CD4-positive, alpha-beta memory T cell (primary cell): ENCODE data around the gene ARHGAP42. TPM values are rescaled to one million over a fixed set of nuclear protein-coding genes. Genes with fewer than 3 reads are reported as not detected.
"Not testable (repeated sequence)": the region's sequence is repeated elsewhere in the genome, so short reads cannot be mapped to it uniquely, and the experiment has no call there.

Source experiments
- CTCF ChIA-PET: fragments of 350-600 bp; sonication (Branson Sonifier 250); formaldehyde crosslinking; loops from one replicate; lab custom pipeline; 2021; ENCODE audit warnings: inconsistent platforms; ENCODE audit not compliant: partially characterized antibody; lab: Charles Lee
- POLR2A ChIA-PET: fragments of 350-600 bp; sonication (Branson Sonifier 250); formaldehyde crosslinking; loops from one replicate; lab custom pipeline; 2021; ENCODE audit not compliant: partially characterized antibody; lab: Charles Lee
- DNase-seq, 5 donors: peaks; one replicate each; pipeline versions ENCODE4 v3.0.0 to v3.0.0-alpha.2; 2020 to 2022; ENCODE audit warnings: mixed read lengths in 1 of 5
- H3K27ac ChIP-seq: one replicate; pipeline ENCODE4 v1.7.0; 2013; ENCODE audit warnings: low read depth, low read length
- H3K27me3 ChIP-seq: 2 replicates; pipeline ENCODE4 v1.7.0; 2013; ENCODE audit warnings: mild to moderate bottlenecking, low read length, moderate library complexity; ENCODE audit not compliant: insufficient read depth
- H3K36me3 ChIP-seq: 2 replicates; pipeline ENCODE4 v1.7.0; 2013; ENCODE audit warnings: mild to moderate bottlenecking, low read length, moderate library complexity; ENCODE audit not compliant: insufficient read depth
- H3K4me1 ChIP-seq: 2 replicates; pipeline ENCODE4 v1.7.0; 2013; ENCODE audit warnings: mild to moderate bottlenecking, low read length, moderate library complexity; ENCODE audit not compliant: insufficient read depth
- H3K4me3 ChIP-seq, 2 donors: one replicate each; pipeline ENCODE4 v1.7.0; 2013; ENCODE audit warnings: low read length in 2 of 2, mild to moderate bottlenecking in 1 of 2
- H3K9me3 ChIP-seq, 2 donors: one replicate each; pipeline ENCODE4 v1.7.0; 2013; ENCODE audit warnings: low read length in 2 of 2, control low read depth in 1 of 2; ENCODE audit not compliant: control insufficient read depth in 1 of 2
- H3K27ac Mint-ChIP-seq, 7 donors: one replicate each; pipeline ENCODE4 v1.8.0; 2020 to 2021; ENCODE audit warnings: mixed read lengths in 7 of 7, mild to moderate bottlenecking in 6 of 7, inconsistent platforms in 3 of 7, moderate library complexity in 3 of 7
- H3K27me3 Mint-ChIP-seq, 2 donors: one replicate each; pipeline ENCODE4 v1.8.0; 2020 to 2021; ENCODE audit warnings: mixed read lengths in 2 of 2
- H3K36me3 Mint-ChIP-seq, 2 donors: one replicate each; pipeline ENCODE4 v1.8.0; 2020 to 2021; ENCODE audit warnings: mixed read lengths in 2 of 2, inconsistent platforms in 1 of 2, mild to moderate bottlenecking in 1 of 2
- H3K4me1 Mint-ChIP-seq, 4 donors: one replicate each; pipeline ENCODE4 v1.8.0; 2020 to 2021; ENCODE audit warnings: mixed read lengths in 4 of 4, mild to moderate bottlenecking in 1 of 4
- H3K4me3 Mint-ChIP-seq, 8 donors: one replicate each; pipeline ENCODE4 v1.8.0; 2020 to 2021; ENCODE audit warnings: mixed read lengths in 8 of 8, mild to moderate bottlenecking in 7 of 8, moderate library complexity in 6 of 8, inconsistent platforms in 3 of 8
- H3K9me3 Mint-ChIP-seq, 8 donors: one replicate each; pipeline ENCODE4 v1.8.0; 2020 to 2021; ENCODE audit warnings: mixed read lengths in 8 of 8, mild to moderate bottlenecking in 5 of 8, inconsistent platforms in 3 of 8, moderate library complexity in 1 of 8
- intact Hi-C: fragments of 100-400 bp; cut with micrococcal nuclease; formaldehyde crosslinking; loops from one replicate; pipeline ENCODE4 v1.15.1; 2023
- polyA plus RNA-seq, 2 donors: library from polyadenylated mRNA; unstranded; fragments of 300-500 nt; fragmentation: Illumina TruSeq; gene quantifications; one replicate each; pipeline ENCODE4 v1.2.3, GENCODE V29; 2021
- total RNA-seq, 2 experiments: library from RNA; stranded (reverse); gene quantifications; one replicate each; pipeline ENCODE4 v1.2.3, GENCODE V29; 2021

The ARHGAP42 gene
- total and polyA plus RNA-seq, 4 experiments from 2014 or later = not detected

GRCh38 chr11:100889758-100890157, 202.7 kb downstream of the ARHGAP42 start:
- Histone ChIP-seq H3K4me1 (no peaks in the 10 kb centered on the region), H3K27ac (no peak overlapping the region), H3K4me3 (no peak overlapping the region), H3K36me3 (no peaks in the 10 kb centered on the region), H3K27me3 (no peaks in the 10 kb centered on the region), H3K9me3 (no peaks in the 10 kb centered on the region)
- Mint-ChIP-seq H3K4me1 (no peaks in the 10 kb centered on the region), H3K36me3 (no peaks in the 10 kb centered on the region), H3K4me3 (no peak overlapping the region), H3K9me3 (peaks cover 0 to 4% (median 1%) of the 10 kb centered on the region in 8 donors), H3K27ac (no peak overlapping the region), H3K27me3 (no peaks in the 10 kb centered on the region)
- POLR2A ChIA-PET = no interaction called here
- CTCF ChIA-PET = no interaction called here
- intact Hi-C loops = no loop called here
- DNase-seq = no peak

- no peak overlapping the region for H3K27ac Mint-ChIP-seq
- no peaks in the 10 kb centered on the region for H3K4me1 Mint-ChIP-seq
- no peaks in the 10 kb centered on the region for H3K9me3 ChIP-seq
- ChIA-PET CTCF (no interaction called here), POLR2A (no interaction called here)
- no peak overlapping the region for H3K27ac ChIP-seq
- no peaks in the 10 kb centered on the region for H3K36me3 ChIP-seq
- H3K27me3 Mint-ChIP-seq = no peaks in the 10 kb centered on the region
- H3K4me3 Mint-ChIP-seq = no peak overlapping the region
- H3K4me3 ChIP-seq = no peak overlapping the region
- H3K9me3 Mint-ChIP-seq = peaks cover 0 to 5% (median 1%) of the 10 kb centered on the region in 8 donors
- intact Hi-C loops = no loop called here
- no peaks in the 10 kb centered on the region for H3K36me3 Mint-ChIP-seq
- no peaks in the 10 kb centered on the region for H3K4me1 ChIP-seq
- DNase-seq = no peak
- H3K27me3 ChIP-seq = no peaks in the 10 kb centered on the region
These were observed 203.7 kb downstream of the ARHGAP42 start for GRCh38 chr11:100890789-100891188.

- DNase-seq = no peak
- CTCF ChIA-PET = no interaction called here
These were observed 205.8 kb downstream of the ARHGAP42 start for GRCh38 chr11:100892886-100893285.

GRCh38 chr11:100895449-100895848, 208.4 kb downstream of the ARHGAP42 start:
- no peaks in the 10 kb centered on the region for H3K36me3 ChIP-seq
- intact Hi-C loops = no loop called here
- no peaks in the 10 kb centered on the region for H3K9me3 ChIP-seq
- H3K4me1 ChIP-seq = no peaks in the 10 kb centered on the region
- no peak for DNase-seq
- ChIA-PET POLR2A (no interaction called here), CTCF (no interaction called here)
- no peak overlapping the region for H3K27ac ChIP-seq
- no peak overlapping the region for H3K4me3 ChIP-seq
- no peaks in the 10 kb centered on the region for H3K27me3 Mint-ChIP-seq
- H3K27me3 ChIP-seq = no peaks in the 10 kb centered on the region
- H3K36me3 Mint-ChIP-seq = no peaks in the 10 kb centered on the region
- no peak overlapping the region for H3K4me3 Mint-ChIP-seq
- H3K9me3 Mint-ChIP-seq = peaks cover 0 to 15% (median 7%) of the 10 kb centered on the region in 8 donors
- no peak overlapping the region for H3K27ac Mint-ChIP-seq
- no peaks in the 10 kb centered on the region for H3K4me1 Mint-ChIP-seq

More at GRCh38 chr11:100892886-100893285, 205.8 kb downstream of the ARHGAP42 start:
- peaks cover 0 to 5% (median 2%) of the 10 kb centered on the region in 8 donors for H3K9me3 Mint-ChIP-seq
- H3K27me3 Mint-ChIP-seq = no peaks in the 10 kb centered on the region
- intact Hi-C loops = no loop called here
- Histone ChIP-seq H3K36me3 (no peaks in the 10 kb centered on the region), H3K27ac (no peak overlapping the region), H3K4me3 (no peak overlapping the region), H3K27me3 (no peaks in the 10 kb centered on the region), H3K9me3 (no peaks in the 10 kb centered on the region), H3K4me1 (no peaks in the 10 kb centered on the region)
- no peak overlapping the region for H3K4me3 Mint-ChIP-seq
- no peaks in the 10 kb centered on the region for H3K36me3 Mint-ChIP-seq
- H3K27ac Mint-ChIP-seq = no peak overlapping the region
- POLR2A ChIA-PET = no interaction called here
- no peaks in the 10 kb centered on the region for H3K4me1 Mint-ChIP-seq

- H3K4me3 Mint-ChIP-seq, H3K27ac ChIP-seq, POLR2A ChIA-PET, H3K27me3 ChIP-seq, H3K36me3 ChIP-seq, H3K4me3 ChIP-seq, CTCF ChIA-PET, H3K27me3 Mint-ChIP-seq, H3K4me1 ChIP-seq, H3K36me3 Mint-ChIP-seq, H3K27ac Mint-ChIP-seq, H3K4me1 Mint-ChIP-seq, intact Hi-C loops, H3K9me3 ChIP-seq, DNase-seq: not testable (repeated sequence)
- peaks cover 0 to 15% (median 10%) of the 10 kb centered on the region in 8 donors for H3K9me3 Mint-ChIP-seq
These were observed 208.9 kb downstream of the ARHGAP42 start for GRCh38 chr11:100895976-100896375.

GRCh38 chr11:100901471-100901870, 214.4 kb downstream of the ARHGAP42 start:
- POLR2A ChIA-PET, CTCF ChIA-PET, H3K4me3 Mint-ChIP-seq, H3K27ac Mint-ChIP-seq, H3K4me1 ChIP-seq, H3K36me3 Mint-ChIP-seq, DNase-seq, H3K9me3 ChIP-seq, H3K27ac ChIP-seq, intact Hi-C loops, H3K27me3 ChIP-seq, H3K4me3 ChIP-seq, H3K4me1 Mint-ChIP-seq, H3K36me3 ChIP-seq, H3K27me3 Mint-ChIP-seq: not testable (repeated sequence)
- peaks cover 0 to 20% (median 12%) of the 10 kb centered on the region in 8 donors for H3K9me3 Mint-ChIP-seq

- H3K4me1 ChIP-seq = no peaks in the 10 kb centered on the region
- Mint-ChIP-seq H3K4me3 (no peak overlapping the region), H3K9me3 (peaks cover 0 to 20% (median 14%) of the 10 kb centered on the region in 8 donors), H3K27ac (no peak overlapping the region), H3K27me3 (peaks cover 0 to 2% of the 10 kb centered on the region in 2 donors), H3K36me3 (no peaks in the 10 kb centered on the region), H3K4me1 (no peaks in the 10 kb centered on the region)
- H3K36me3 ChIP-seq = no peaks in the 10 kb centered on the region
- no peaks in the 10 kb centered on the region for H3K27me3 ChIP-seq
- POLR2A ChIA-PET = no interaction called here
- H3K9me3 ChIP-seq = no peaks in the 10 kb centered on the region
- CTCF ChIA-PET = no interaction called here
- no peak overlapping the region for H3K27ac ChIP-seq
- no peak overlapping the region for H3K4me3 ChIP-seq
- intact Hi-C loops = no loop called here
- no peak for DNase-seq
These were observed 215.5 kb downstream of the ARHGAP42 start for GRCh38 chr11:100902454-100903141.
